H9 (cell line): ENCODE measurements around the gene DDX24. TPM values are rescaled to one million over a fixed set of nuclear protein-coding genes. Genes with fewer than 3 reads are reported as not detected.

Experiments
- DNase-seq: peaks from one replicate; pipeline ENCODE4 v3.0.0-alpha.2; 2017
- H2AFZ ChIP-seq: one replicate; pipeline ENCODE4 v1.6.1; 2013; ENCODE audit warnings: mild to moderate bottlenecking, low read length, control low read depth, moderate library complexity
- H2AK5ac ChIP-seq: 2 replicates; pipeline ENCODE4 v1.6.1; 2013; ENCODE audit warnings: low read length, control low read depth, mixed read lengths; ENCODE audit not compliant: insufficient read length
- H2BK120ac ChIP-seq: one replicate; pipeline ENCODE4 v1.6.1; 2013; ENCODE audit warnings: low read depth, mild to moderate bottlenecking, low read length, control low read depth, inconsistent platforms; ENCODE audit not compliant: poor library complexity, severe bottlenecking
- H2BK12ac ChIP-seq: 2 replicates; pipeline ENCODE4 v1.6.1; 2013; ENCODE audit warnings: low read length, control low read depth, mixed read lengths, low read depth; ENCODE audit not compliant: insufficient read length
- H2BK15ac ChIP-seq: 2 replicates; pipeline ENCODE4 v1.6.1; 2013; ENCODE audit warnings: low read depth, low read length, control low read depth
- H2BK20ac ChIP-seq: one replicate; pipeline ENCODE4 v1.6.1; 2013; ENCODE audit warnings: low read depth, mild to moderate bottlenecking, low read length, control low read depth, inconsistent platforms; ENCODE audit not compliant: poor library complexity, severe bottlenecking
- H2BK5ac ChIP-seq: 2 replicates; pipeline ENCODE4 v1.6.1; 2013; ENCODE audit warnings: low read length, control low read depth, mixed read lengths; ENCODE audit not compliant: insufficient read length
- H3K14ac ChIP-seq: 2 replicates; pipeline ENCODE4 v1.6.1; 2013; ENCODE audit warnings: low read length, control low read depth; ENCODE audit not compliant: insufficient read depth
- H3K18ac ChIP-seq: 2 replicates; pipeline ENCODE4 v1.6.1; 2013; ENCODE audit warnings: low read depth, mild to moderate bottlenecking, mixed read lengths, low read length, control low read depth; ENCODE audit not compliant: insufficient read length
- H3K23ac ChIP-seq: 2 replicates; pipeline ENCODE4 v1.6.1; 2013; ENCODE audit warnings: low read length, control low read depth, mixed read lengths, low read depth; ENCODE audit not compliant: insufficient read length
- H3K23me2 ChIP-seq: 2 replicates; pipeline ENCODE4 v1.6.1; 2013; ENCODE audit warnings: low read depth, mild to moderate bottlenecking, mixed read lengths, low read length, control low read depth; ENCODE audit not compliant: insufficient read length, poor library complexity, severe bottlenecking
- H3K27ac ChIP-seq: 2 replicates; pipeline ENCODE4 v1.5.1; 2013; ENCODE audit warnings: low read length, control low read depth, mixed read lengths, low read depth; ENCODE audit not compliant: insufficient read length
- H3K27me3 ChIP-seq: 2 replicates; pipeline ENCODE4 v1.6.1; 2013; ENCODE audit warnings: low read length, control low read depth, inconsistent platforms; ENCODE audit not compliant: insufficient read depth
- H3K4ac ChIP-seq: 2 replicates; pipeline ENCODE4 v1.6.1; 2013; ENCODE audit warnings: low read depth, mild to moderate bottlenecking, control low read depth, inconsistent platforms, low read length, moderate library complexity
- H3K4me1 ChIP-seq: 2 replicates; pipeline ENCODE4 v1.6.1; 2013; ENCODE audit warnings: low read length, control low read depth, inconsistent platforms; ENCODE audit not compliant: insufficient read depth
- H3K4me2 ChIP-seq: 2 replicates; pipeline ENCODE4 v1.6.1; 2013; ENCODE audit warnings: low read length, control low read depth, mixed read lengths; ENCODE audit not compliant: insufficient read length, insufficient read depth
- H3K56ac ChIP-seq: 2 replicates; pipeline ENCODE4 v1.6.1; 2013; ENCODE audit warnings: low read depth, mild to moderate bottlenecking, mixed read lengths, low read length, control low read depth; ENCODE audit not compliant: insufficient read length
- H3K79me1 ChIP-seq: 2 replicates; pipeline ENCODE4 v1.6.1; 2013; ENCODE audit warnings: low read depth, mild to moderate bottlenecking, moderate library complexity, low read length, control low read depth, inconsistent platforms; ENCODE audit not compliant: insufficient read depth, poor library complexity, severe bottlenecking
- H3K79me2 ChIP-seq: 2 replicates; pipeline ENCODE4 v1.6.1; 2013; ENCODE audit warnings: low read length, control low read depth, inconsistent platforms; ENCODE audit not compliant: insufficient read depth
- H3K9ac ChIP-seq: 2 replicates; pipeline ENCODE4 v1.6.1; 2013; ENCODE audit warnings: low read length, control low read depth, mixed read lengths; ENCODE audit not compliant: insufficient read length; ENCODE audit errors: extremely low read depth
- H3K9me3 ChIP-seq: one replicate; pipeline ENCODE4 v1.6.1; 2013; ENCODE audit warnings: low read depth, low read length, inconsistent platforms; ENCODE audit not compliant: control insufficient read depth
- H3T11ph ChIP-seq: one replicate; pipeline ENCODE4 v1.6.1; 2013; ENCODE audit warnings: mild to moderate bottlenecking, low read length, control low read depth, inconsistent platforms
- H4K20me1 ChIP-seq: one replicate; pipeline ENCODE4 v1.6.1; 2013; ENCODE audit not compliant: control insufficient read depth, insufficient read length, insufficient read depth
- H4K5ac ChIP-seq: 2 replicates; pipeline ENCODE4 v1.6.1; 2013; ENCODE audit warnings: low read depth, mild to moderate bottlenecking, mixed read lengths, low read length, control low read depth; ENCODE audit not compliant: insufficient read length
- H4K8ac ChIP-seq: replicated peaks from 2 replicates; pipeline ENCODE4 v1.6.1; 2013; ENCODE audit warnings: low read length, control low read depth, mixed read lengths, low read depth; ENCODE audit not compliant: insufficient read length
- H4K91ac ChIP-seq: 2 replicates; pipeline ENCODE4 v1.6.1; 2013; ENCODE audit warnings: low read depth, mild to moderate bottlenecking, moderate library complexity, mixed read lengths, low read length, control low read depth; ENCODE audit not compliant: insufficient read length
- H3K27ac Mint-ChIP-seq, 3 experiments: 2 replicates in 2 of 3; 3 replicates in 1 of 3; pipeline ENCODE4 v1.8.0; 2020 to 2021; ENCODE audit warnings: mixed read lengths in 3 of 3, mild to moderate bottlenecking in 1 of 3, moderate library complexity in 1 of 3
- H3K27me3 Mint-ChIP-seq: 2 replicates; pipeline ENCODE4 v1.8.0; 2021; ENCODE audit warnings: low read depth, mild to moderate bottlenecking, moderate library complexity, mixed read lengths
- H3K36me3 Mint-ChIP-seq, 3 experiments: 2 replicates in 2 of 3; 3 replicates in 1 of 3; pipeline ENCODE4 v1.8.0; 2020 to 2021; ENCODE audit warnings: low read depth in 3 of 3, mixed read lengths in 3 of 3; ENCODE audit not compliant: insufficient read depth in 1 of 3
- H3K4me1 Mint-ChIP-seq, 2 experiments: 2 replicates each; pipeline ENCODE4 v1.8.0; 2020; ENCODE audit warnings: mixed read lengths in 2 of 2
- H3K4me3 Mint-ChIP-seq, 2 experiments: 2 replicates in 1 of 2; 3 replicates in 1 of 2; pipeline ENCODE4 v1.8.0; 2020 to 2021; ENCODE audit warnings: mild to moderate bottlenecking in 2 of 2, mixed read lengths in 2 of 2, moderate library complexity in 1 of 2
- H3K9me3 Mint-ChIP-seq, 2 experiments: 2 replicates in 1 of 2; 3 replicates in 1 of 2; pipeline ENCODE4 v1.8.0; 2020; ENCODE audit warnings: mild to moderate bottlenecking in 2 of 2, mixed read lengths in 2 of 2, moderate library complexity in 1 of 2
- WGBS: extraction: QIAGEN DNeasy Blood & Tissue Kit; methylation state at CpG from one replicate; pipeline ENCODE4 v1.1.7; 2013; ENCODE audit warnings: missing lambda C conversion rate, low lambda C conversion rate, mixed read lengths; ENCODE audit not compliant: insufficient read length; ENCODE audit errors: extremely low coverage; 5-methylcytosine and 5-hydroxymethylcytosine counted together
- total RNA-seq: library from RNA; stranded (reverse); gene quantifications from 2 replicates; pipeline ENCODE4 v1.2.1, GENCODE V29; 2021
- TF ChIP-seq, protein P1 (sequence below): fragments of 200-600 bp; sonication (generic); conservative IDR thresholded peaks from 3 replicates; pipeline ENCODE4 v1.8.0; 2021; ENCODE audit warnings: antibody characterized with exemption, mild to moderate bottlenecking

DDX24 gene
- total RNA-seq, 1 experiment from 2014 or later = 172 TPM

DNA sequence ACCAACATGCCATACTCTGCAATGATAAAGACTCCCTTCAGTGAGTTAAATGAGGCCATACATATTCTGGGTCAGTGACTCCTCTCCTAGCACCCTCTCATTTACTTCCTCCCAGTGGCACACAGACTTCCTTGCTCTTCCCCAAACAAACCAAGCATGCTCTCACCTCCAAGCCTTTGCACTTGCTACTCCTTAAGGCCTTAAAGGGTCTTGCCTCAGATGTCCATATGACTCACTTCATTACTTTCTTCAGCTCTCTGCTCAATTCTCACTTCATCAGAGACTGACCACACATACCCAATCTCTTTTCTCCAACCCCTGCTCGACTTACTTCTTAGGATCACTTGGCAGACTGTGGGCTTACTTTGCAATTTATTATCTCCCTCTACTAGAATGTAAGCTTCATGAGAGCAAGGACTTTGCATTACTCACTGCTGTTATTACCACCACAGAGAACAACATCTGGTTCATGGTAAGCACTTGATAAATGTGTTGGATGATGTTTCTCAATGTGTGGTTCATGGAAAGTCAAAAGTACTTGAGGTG is 22.8 kb downstream of the DDX24 start:
- H3K4me3 Mint-ChIP-seq = no peak overlapping the region; a peak in 1 of 5 replicates
- no peaks in the 10 kb centered on the region for H3K27me3 ChIP-seq
- H3K27ac Mint-ChIP-seq = no peak overlapping the region; a peak in 2 of 7 replicates
- WGBS = no CpG with 5 or more reads among the region's 1 CpG
- H3K14ac ChIP-seq = no peak overlapping the region
- H3K79me2 ChIP-seq = no peaks in the 10 kb centered on the region
- H3K4ac ChIP-seq = no peak overlapping the region
- H2BK15ac ChIP-seq = no peak overlapping the region
- no peak overlapping the region for H2BK120ac ChIP-seq
- H4K20me1 ChIP-seq = no peaks in the 10 kb centered on the region
- no peak overlapping the region for H4K5ac ChIP-seq
- no peak overlapping the region for H2AK5ac ChIP-seq
- H3T11ph ChIP-seq = no peak overlapping the region
- no peak overlapping the region for H4K91ac ChIP-seq
- peaks cover 54 to 87% (median 79%) of the 10 kb centered on the region in 3 experiments; a peak in 6 of 7 replicates for H3K36me3 Mint-ChIP-seq
- H2BK12ac ChIP-seq = no peak overlapping the region
- no peaks in the 10 kb centered on the region for H3K9me3 Mint-ChIP-seq
- no peak overlapping the region for H4K8ac ChIP-seq
- peaks cover 5% of the 10 kb centered on the region; the same call in 1 of the 2 replicates for H3K4me1 ChIP-seq
- H3K23ac ChIP-seq = no peak overlapping the region
- no peak overlapping the region for H3K18ac ChIP-seq
- no peak overlapping the region for H3K4me2 ChIP-seq
- H3K9ac ChIP-seq = no peak overlapping the region
- H3K56ac ChIP-seq = no peak overlapping the region
- no peaks in the 10 kb centered on the region for H3K27me3 Mint-ChIP-seq
- H2AFZ ChIP-seq = no peak overlapping the region
- TF ChIP-seq, protein P1, sequence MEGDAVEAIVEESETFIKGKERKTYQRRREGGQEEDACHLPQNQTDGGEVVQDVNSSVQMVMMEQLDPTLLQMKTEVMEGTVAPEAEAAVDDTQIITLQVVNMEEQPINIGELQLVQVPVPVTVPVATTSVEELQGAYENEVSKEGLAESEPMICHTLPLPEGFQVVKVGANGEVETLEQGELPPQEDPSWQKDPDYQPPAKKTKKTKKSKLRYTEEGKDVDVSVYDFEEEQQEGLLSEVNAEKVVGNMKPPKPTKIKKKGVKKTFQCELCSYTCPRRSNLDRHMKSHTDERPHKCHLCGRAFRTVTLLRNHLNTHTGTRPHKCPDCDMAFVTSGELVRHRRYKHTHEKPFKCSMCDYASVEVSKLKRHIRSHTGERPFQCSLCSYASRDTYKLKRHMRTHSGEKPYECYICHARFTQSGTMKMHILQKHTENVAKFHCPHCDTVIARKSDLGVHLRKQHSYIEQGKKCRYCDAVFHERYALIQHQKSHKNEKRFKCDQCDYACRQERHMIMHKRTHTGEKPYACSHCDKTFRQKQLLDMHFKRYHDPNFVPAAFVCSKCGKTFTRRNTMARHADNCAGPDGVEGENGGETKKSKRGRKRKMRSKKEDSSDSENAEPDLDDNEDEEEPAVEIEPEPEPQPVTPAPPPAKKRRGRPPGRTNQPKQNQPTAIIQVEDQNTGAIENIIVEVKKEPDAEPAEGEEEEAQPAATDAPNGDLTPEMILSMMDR = no peak
- H3K23me2 ChIP-seq = no peaks in the 10 kb centered on the region
- no peak overlapping the region for H2BK20ac ChIP-seq
- no peak for DNase-seq
- H3K79me1 ChIP-seq = no peaks in the 10 kb centered on the region
- H3K9me3 ChIP-seq = no peaks in the 10 kb centered on the region
- no peak overlapping the region for H2BK5ac ChIP-seq
- peaks cover 10 to 12% of the 10 kb centered on the region in 2 experiments for H3K4me1 Mint-ChIP-seq
- no peak overlapping the region for H3K27ac ChIP-seq
